NCI-H2081 treated with DMSO at 0.1 percent for 48 hours (cell line): Measurements from ENCODE around the gene SMAD1.
"Not testable (repeated sequence)": the region's sequence is repeated elsewhere in the genome, so short reads cannot be mapped to it uniquely, and the experiment has no call there.

ENCODE experiments used
- DNase-seq: peaks from one replicate; lab custom pipeline; 2025; lab: John Stamatoyannopoulos, UW

The SMAD1 gene

GRCh38 chr4:145528601-145529000 is 46.9 kb downstream of the SMAD1 start:
- DNase-seq: no peak

GRCh38 chr4:145530189-145530588 is 48.5 kb downstream of the SMAD1 start:
- no peak for DNase-seq

DNA sequence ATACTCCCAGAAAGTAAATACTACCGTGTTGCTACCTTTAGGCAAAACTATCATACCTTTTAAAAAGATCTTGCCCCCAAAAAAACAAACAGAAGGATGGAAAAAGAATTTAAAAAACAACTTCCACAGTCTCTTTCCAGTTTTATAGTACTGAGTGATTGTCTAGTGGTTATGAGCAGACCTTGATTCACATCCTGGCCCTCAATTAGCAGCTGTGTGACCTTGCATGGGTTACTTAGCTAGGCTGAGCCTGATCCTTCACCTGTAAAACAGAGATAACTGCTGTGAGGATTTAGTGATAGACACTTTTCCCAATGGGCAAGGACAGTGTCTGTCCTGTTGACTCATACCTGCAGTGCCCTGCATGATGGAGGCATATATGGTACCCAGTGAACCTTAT is 49.0 kb downstream of the SMAD1 start:
- no peak for DNase-seq

DNA sequence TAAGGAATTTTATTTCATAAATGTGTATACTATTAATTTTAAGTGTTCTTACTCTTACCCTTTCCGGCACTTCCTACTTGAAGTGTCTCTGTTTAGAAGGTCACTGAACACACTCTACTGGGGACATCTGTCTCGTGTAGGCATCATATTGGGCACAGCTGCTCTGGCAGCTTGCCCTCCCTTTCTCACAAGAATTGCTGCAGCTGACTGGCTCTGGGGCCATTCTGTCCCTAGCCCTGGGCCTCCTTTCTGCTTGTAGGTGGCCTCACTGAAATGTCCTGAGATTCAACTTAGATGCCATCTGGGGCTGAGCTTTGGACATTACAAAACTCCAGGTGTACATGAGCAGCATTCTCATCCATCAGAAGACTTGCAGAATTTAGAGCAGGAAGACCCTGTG is 49.6 kb downstream of the SMAD1 start:
- DNase-seq: no peak

DNA sequence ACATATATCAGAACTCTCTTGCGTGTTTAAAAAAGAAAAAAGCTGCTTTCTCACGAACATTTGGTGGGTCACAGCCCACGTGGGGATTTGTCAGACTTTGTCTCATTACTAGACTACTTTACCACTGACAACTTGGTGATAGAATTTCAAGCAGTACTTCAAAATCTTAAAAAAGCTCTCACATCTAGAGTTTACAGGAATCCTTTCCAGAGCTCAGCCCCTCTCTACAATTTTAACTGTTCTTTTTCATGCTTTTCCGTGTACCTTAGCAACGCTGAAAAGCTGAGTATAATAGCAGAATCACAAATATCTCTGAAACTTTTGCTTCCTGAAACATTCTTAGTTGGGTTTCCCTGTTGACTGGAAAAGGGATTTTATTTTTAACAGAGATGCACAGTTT is 50.2 kb downstream of the SMAD1 start:
- no peak for DNase-seq

GRCh38 chr4:145533001-145533400 is 51.3 kb downstream of the SMAD1 start:
- no peak for DNase-seq

- not testable (repeated sequence) for DNase-seq
Measured at GRCh38 chr4:145533415-145533814, 51.8 kb downstream of the SMAD1 start.

GRCh38 chr4:145533961-145534360 is 52.3 kb downstream of the SMAD1 start:
- no peak for DNase-seq

- DNase-seq: no peak
Measured at GRCh38 chr4:145535202-145535601, 53.5 kb downstream of the SMAD1 start.

DNA sequence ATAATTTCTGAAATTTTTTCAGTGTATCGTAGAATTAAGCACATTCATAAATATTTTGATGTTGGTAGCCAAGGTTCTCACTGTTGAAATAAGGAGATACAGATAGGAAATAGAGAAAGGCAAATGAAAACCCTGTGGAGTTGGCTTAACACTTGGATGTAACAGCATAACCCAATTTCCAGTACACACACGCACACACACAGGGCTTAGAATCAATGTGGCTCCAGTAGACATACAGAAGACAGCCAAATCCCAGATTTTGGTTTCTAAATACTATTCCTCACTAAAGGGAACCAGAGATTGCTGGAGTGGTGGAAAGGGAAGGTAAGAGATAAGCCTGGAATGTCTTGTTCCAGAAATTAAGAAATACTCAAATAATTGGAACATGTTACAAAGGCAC is 54.4 kb downstream of the SMAD1 start:
- DNase-seq: no peak

DNA sequence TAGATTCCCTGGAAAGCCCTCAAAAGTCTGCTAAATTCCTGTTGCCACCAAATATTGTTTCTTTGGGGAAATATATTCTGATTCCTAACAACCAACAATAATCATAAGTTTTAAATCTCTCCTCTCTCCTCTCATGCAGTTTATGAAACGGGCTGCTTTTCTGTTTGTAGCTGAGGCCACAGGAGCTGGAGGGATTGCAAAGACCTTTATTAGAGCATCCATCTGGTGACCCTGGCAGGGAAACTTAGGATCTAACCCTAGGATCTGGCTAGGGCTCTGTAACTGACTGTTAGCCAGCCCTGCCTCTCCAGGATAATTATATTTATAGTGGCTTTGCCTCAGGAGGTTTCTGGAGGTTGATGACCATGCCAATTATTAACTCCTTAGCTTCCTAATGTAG is 56.9 kb downstream of the SMAD1 start:
- DNase-seq: no peak

GRCh38 chr4:145539671-145540070 is 58.0 kb downstream of the SMAD1 start:
- no peak for DNase-seq

DNA sequence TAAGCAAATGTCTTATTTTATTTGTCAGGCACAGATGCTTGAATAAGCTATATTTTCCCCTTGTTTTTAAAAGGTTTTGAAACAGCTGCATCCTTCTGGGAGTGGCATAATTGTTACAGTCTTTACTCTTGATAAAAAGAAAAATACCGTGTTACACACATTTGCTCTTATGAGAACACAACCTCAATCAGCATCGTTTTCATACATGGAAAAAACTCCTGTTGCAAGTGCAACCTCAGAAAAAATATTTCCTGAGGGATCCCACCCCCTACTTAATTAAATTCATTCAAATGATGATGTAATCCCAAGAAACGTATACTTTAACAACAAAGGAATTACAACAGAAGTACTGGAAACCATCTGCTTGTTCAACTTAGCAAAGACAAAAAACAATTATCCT is 58.6 kb downstream of the SMAD1 start:
- no peak for DNase-seq

DNA sequence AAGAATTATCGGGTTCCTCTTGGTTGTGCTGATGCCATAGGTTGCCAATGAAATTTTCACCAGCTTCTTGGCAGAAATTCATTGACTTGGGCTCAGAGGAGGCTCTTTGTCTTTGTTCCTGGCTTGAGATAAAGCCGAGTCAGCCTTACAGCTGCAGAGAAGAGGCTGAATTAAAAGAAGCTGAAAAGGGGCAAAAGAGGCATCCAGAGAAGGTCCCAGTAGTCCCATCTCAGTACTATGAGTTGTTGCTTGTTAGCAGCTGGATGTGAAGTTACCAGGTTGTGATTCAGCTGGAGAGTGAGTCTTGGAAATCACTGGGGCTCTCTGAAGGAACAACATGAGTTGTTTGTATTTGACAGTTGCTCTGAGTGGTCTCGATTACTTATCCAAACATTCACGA is 59.7 kb downstream of the SMAD1 start:
- no peak for DNase-seq

- DNase-seq: no peak
Measured at GRCh38 chr4:145545031-145545430, 63.4 kb downstream of the SMAD1 start.

DNA sequence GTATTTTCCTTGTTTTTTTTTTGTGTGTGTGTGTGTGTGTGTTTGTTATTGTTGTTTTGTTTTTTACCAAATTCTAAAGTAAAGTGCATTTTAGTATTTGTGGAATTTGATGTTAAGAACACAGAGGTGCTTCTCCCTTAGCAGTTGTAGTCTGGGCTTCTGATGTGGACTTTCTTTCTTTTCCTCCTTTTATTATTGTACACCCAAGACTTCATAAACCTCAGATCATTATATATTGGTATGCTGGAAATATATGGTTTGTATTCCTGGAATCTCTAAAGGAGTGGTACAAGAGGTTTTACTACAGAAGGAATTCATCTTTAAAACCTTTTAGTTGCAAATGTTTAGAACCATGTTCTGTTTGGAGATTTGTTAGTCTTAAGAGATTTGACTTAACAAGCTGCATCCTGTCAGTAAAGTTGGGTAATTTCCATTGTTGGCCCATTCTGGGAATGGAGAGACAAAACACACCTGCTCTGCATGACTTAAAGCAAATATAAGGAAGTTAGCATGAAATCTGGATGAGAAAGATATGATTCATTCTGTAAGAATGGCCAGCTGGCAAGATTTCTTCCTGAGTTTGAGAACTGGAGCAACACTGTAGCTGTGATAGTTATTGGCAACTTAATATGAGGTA is 64.0 kb downstream of the SMAD1 start:
- no peak for DNase-seq

DNA sequence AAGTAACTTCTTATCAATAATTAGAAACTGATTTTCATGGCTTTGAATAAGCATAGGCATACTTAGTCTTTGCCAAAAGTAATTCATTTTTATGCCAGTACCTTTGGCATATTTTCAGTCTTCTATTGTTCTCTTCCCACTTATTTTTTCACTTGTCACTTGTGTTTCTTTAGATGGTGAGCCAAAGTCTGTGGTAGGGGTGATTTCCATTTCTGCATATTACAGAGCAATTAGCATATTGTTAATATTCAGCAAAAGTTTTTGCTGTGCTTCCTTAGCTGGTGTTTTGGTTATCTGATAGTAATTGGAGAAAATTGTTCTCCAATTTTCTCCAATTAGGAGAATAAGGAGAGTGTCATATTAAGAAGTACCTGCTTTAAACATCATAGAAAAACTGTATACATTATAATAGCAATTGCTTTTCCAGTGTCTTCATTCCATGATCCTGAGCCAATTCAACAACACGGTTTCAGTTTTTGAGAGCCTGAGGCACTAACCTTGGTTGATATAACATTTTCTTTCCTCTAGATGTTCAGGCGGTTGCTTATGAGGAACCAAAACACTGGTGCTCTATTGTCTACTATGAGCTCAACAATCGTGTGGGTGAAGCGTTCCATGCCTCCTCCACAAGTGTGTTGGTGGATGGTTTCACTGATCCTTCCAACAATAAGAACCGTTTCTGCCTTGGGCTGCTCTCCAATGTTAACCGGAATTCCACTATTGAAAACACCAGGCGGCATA is 64.7 kb downstream of the SMAD1 start:
- no peak for DNase-seq

DNA sequence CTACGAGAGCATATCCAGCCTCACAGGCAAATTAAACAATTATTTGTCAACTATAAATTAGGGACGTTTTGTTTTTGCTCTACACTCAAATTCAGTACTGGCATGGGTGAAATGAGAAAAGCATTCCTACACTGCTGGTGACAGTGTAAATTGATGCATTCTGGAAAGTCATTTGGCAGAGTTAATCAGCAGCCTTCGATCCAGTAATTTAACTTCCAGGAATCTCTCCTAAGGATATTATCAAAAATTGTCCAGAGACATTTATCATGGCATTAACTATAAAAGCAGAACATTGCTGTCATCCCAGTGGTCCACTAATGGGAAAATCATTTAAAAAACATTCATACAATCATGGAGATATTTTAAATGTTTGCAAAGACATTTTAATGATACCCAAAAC is 70.0 kb downstream of the SMAD1 start:
- no peak for DNase-seq

GRCh38 chr4:145552181-145552822 is 70.6 kb downstream of the SMAD1 start:
- no peak for DNase-seq

DNA sequence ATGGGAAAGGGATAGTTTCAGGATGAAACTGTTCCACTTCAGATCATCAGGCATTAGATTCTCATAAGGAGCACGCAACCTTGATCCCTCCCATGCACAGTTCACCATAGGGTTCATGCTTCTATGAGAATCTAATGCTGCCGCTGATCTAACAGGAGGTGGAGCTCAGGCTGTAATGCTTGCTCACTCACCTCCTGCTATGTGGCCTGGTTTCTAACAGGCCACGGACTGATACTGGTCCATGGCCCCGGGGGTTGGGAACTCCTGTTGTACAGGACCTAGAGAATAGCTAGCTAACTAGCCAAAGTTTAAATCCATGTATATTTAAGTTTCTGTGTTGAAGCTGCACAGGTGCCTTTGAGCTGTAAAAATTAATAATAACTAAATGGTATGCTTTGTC is 71.7 kb downstream of the SMAD1 start:
- DNase-seq: no peak

GRCh38 chr4:145554691-145555090 is 73.0 kb downstream of the SMAD1 start:
- DNase-seq: no peak

- DNase-seq: no peak
Measured at GRCh38 chr4:145557720-145558119, 76.1 kb downstream of the SMAD1 start.

DNA sequence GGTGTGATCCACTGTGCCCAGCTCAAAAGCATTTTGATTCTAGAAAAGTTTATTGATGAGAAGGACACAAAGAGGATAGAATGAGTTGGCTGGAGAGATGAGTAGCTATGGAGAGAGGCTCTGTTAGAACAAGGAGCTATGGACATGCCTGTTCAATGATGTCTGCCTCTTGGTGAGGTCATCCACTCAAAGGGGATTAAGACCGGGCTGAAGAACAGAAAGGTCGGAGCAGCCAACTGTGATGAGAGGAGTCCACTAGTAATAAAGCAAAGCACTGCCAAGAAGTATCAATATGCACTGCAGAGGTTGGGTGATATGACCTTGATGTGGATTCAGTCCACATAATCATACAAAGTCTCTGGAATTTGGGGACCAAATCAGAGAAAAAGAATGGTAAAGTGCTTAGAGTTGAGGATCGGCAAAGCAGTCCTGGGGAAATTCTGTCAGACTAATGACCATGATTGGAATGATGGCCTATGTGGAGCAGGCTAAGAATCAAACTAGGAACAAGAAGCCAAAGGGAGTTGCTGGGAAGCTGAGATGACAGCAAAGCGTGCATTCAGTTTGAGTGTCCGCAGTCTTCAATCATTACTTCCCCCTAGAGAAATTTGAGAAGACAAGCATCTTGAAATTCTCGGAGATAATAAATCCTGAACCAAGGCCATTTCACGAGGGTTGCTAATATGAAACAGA is 81.8 kb downstream of the SMAD1 start:
- DNase-seq: no peak
